GM18502 (cell line): ENCODE results near the gene CPSF6.
"Not testable (repeated sequence)": the region's sequence is repeated elsewhere in the genome, so short reads cannot be mapped to it uniquely, and the experiment has no call there.

Experiments
- ATAC-seq: cut with Tn5 transposase; IDR thresholded peaks from one replicate; pipeline ENCODE4 v1.9.1; 2021; ENCODE audit warnings: mild to moderate bottlenecking; ENCODE audit not compliant: unreplicated experiment, poor library complexity

CPSF6 gene

DNA sequence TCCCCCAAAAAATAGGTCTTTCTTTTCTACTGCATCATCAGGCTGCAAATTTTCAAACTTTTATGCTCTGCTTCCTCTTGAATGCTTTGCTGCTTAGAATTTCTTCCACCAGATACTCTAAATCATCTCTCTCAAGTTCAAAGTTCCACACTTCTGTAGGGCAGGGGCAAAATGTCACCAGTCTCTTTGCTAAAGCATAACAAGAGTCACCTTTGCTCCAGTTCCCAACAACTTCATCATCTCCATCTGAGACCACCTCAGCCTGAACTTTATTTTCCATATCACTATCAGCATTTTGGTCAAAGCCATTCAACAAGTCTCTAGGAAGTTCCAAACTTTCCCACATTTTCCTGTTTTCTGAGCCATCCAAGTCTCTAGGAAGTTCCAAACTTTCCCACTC is 77.4 kb downstream of the CPSF6 start:
- not testable (repeated sequence) for ATAC-seq

- ATAC-seq = not testable (repeated sequence)
Observed at GRCh38 chr12:69317233-69317632, 77.9 kb downstream of the CPSF6 start.

GRCh38 chr12:69318225-69318624 is 78.9 kb downstream of the CPSF6 start:
- no peak for ATAC-seq

- ATAC-seq = no peak
Observed at GRCh38 chr12:69321351-69321750, 82.0 kb downstream of the CPSF6 start.
